SK-N-SH (cell line): ENCODE measurements around the gene ASB8. TPM values are rescaled to one million over a fixed set of nuclear protein-coding genes. Genes with fewer than 3 reads are reported as not detected.
"Not testable (repeated sequence)": the region's sequence is repeated elsewhere in the genome, so short reads cannot be mapped to it uniquely, and the experiment has no call there.

ENCODE experiments used
- CTCF ChIA-PET: fragments of 300-600, 350-600 bp; formaldehyde crosslinking; extraction: SDS; loops from one replicate; lab custom pipeline; 2021; lab: Yijun Ruan, JAX
- POLR2A ChIA-PET: fragments of 350-600 bp; sonication (Branson Sonifier 250); formaldehyde crosslinking; extraction: SDS; loops from one replicate; lab custom pipeline; 2020; ENCODE audit warnings: antibody characterized with exemption, inconsistent platforms; lab: Yijun Ruan, JAX
- DNase-seq: peaks from one replicate; pipeline ENCODE4 v3.0.0; 2012
- H2AFZ ChIP-seq: fragments of 200-600 bp; sonication (generic); 2 replicates; pipeline ENCODE4 v1.8.1; 2016; ENCODE audit warnings: antibody characterized with exemption, mild to moderate bottlenecking, low read depth
- H3F3A ChIP-seq: fragments of 200-600 bp; sonication (generic); replicated peaks from 2 replicates; pipeline ENCODE3; 2016; ENCODE audit warnings: antibody characterized with exemption, mild to moderate bottlenecking; ENCODE audit not compliant: insufficient read depth
- H3K27ac ChIP-seq, 2 experiments: fragments of 200-500 bp in 1 of 2; fragments of 200-600 bp in 1 of 2; sonication (Bioruptor generic) in 1 of 2; sonication (generic), shearing (Covaris generic) in 1 of 2; 2 replicates each; pipeline versions ENCODE4 v1.5.1 to v1.6.1; 2014 to 2016; ENCODE audit warnings: low read depth in 2 of 2, inconsistent platforms in 1 of 2, low read length in 1 of 2, mild to moderate bottlenecking in 1 of 2, mixed read lengths in 1 of 2
- H3K27me3 ChIP-seq: fragments of 200-600 bp; sonication (generic), shearing (Covaris generic); 2 replicates; pipeline ENCODE4 v1.6.1; 2016; ENCODE audit warnings: mixed run types; ENCODE audit not compliant: insufficient read depth
- H3K36me3 ChIP-seq, 2 experiments: fragments of 200-500 bp in 1 of 2; fragments of 200-600 bp in 1 of 2; sonication (Bioruptor generic) in 1 of 2; sonication (generic) in 1 of 2; replicated peaks in 1 of 2; 2 replicates each; pipeline versions ENCODE3 to v1.5.1; 2014 to 2016; ENCODE audit warnings: low read length in 1 of 2, mild to moderate bottlenecking in 1 of 2; ENCODE audit not compliant: insufficient read depth in 2 of 2, control insufficient read depth in 1 of 2
- H3K4me1 ChIP-seq, 2 experiments: fragments of 200-500 bp in 1 of 2; fragments of 200-600 bp in 1 of 2; sonication (Bioruptor generic) in 1 of 2; sonication (generic), shearing (Covaris generic) in 1 of 2; 2 replicates each; pipeline versions ENCODE4 v1.5.1 to v1.6.1; 2014 to 2016; ENCODE audit warnings: low read depth in 1 of 2, low read length in 1 of 2, mixed run types in 1 of 2; ENCODE audit not compliant: insufficient read depth in 2 of 2, control insufficient read depth in 1 of 2
- H3K4me2 ChIP-seq: fragments of 200-600 bp; sonication (generic), shearing (Covaris generic); 2 replicates; pipeline ENCODE4 v1.6.1; 2017; ENCODE audit warnings: mixed run types
- H3K4me3 ChIP-seq, 2 experiments: fragments of 200-500 bp in 1 of 2; fragments of 200-600 bp in 1 of 2; sonication (Bioruptor generic) in 1 of 2; sonication (generic), shearing (Covaris generic) in 1 of 2; 2 replicates each; pipeline versions ENCODE4 v1.5.1 to v1.8.1; 2014 to 2016; ENCODE audit warnings: low read depth in 2 of 2, inconsistent platforms in 1 of 2, low read length in 1 of 2, mild to moderate bottlenecking in 1 of 2, mixed read lengths in 1 of 2, moderate library complexity in 1 of 2
- H3K79me2 ChIP-seq: fragments of 200-600 bp; sonication (generic); 2 replicates; pipeline ENCODE4 v1.8.1; 2017; ENCODE audit warnings: mild to moderate bottlenecking; ENCODE audit not compliant: insufficient read depth
- H3K9ac ChIP-seq: fragments of 200-600 bp; sonication (generic); 2 replicates; pipeline ENCODE4 v1.6.1; 2017; ENCODE audit warnings: mixed run types
- H3K9me2 ChIP-seq: fragments of 200-600 bp; sonication (generic); 2 replicates; pipeline ENCODE4 v1.6.1; 2017; ENCODE audit warnings: mixed run types
- H3K9me3 ChIP-seq: fragments of 200-600 bp; sonication (generic); 2 replicates; pipeline ENCODE4 v1.6.1; 2017; ENCODE audit warnings: mixed run types, mild to moderate bottlenecking, moderate library complexity
- H4K20me1 ChIP-seq: fragments of 200-600 bp; sonication (generic); 2 replicates; pipeline ENCODE4 v1.6.1; 2017; ENCODE audit warnings: mild to moderate bottlenecking, mixed run types; ENCODE audit not compliant: insufficient read depth
- ELF1 ChIP-seq: IDR thresholded peaks from 2 replicates; pipeline ENCODE4 v1.4.0; 2012
- EZH2phosphoT487 ChIP-seq: fragments of 200-600 bp; sonication (generic); IDR thresholded peaks from 2 replicates; pipeline ENCODE4 v1.6.1; 2017; ENCODE audit warnings: low read depth, mixed run types, mild to moderate bottlenecking, antibody characterized with exemption, moderate library complexity, borderline replicate concordance
- FOXJ3 ChIP-seq: sonication (generic); formaldehyde crosslinking; IDR thresholded peaks from 2 replicates; pipeline ENCODE4 v1.5.1; 2020; ENCODE audit warnings: mild to moderate bottlenecking, missing genetic modification reagents
- FOXM1 ChIP-seq: IDR thresholded peaks from 2 replicates; pipeline ENCODE4 v1.4.0; 2012; ENCODE audit warnings: low read depth, mild to moderate bottlenecking
- GABPA ChIP-seq: IDR thresholded peaks from 2 replicates; pipeline ENCODE4 v1.4.0; 2012; ENCODE audit warnings: low read depth, mild to moderate bottlenecking
- GATA2 ChIP-seq: sonication (generic); formaldehyde crosslinking; IDR thresholded peaks from 2 replicates; pipeline ENCODE4 v1.5.0; 2020; ENCODE audit warnings: mild to moderate bottlenecking, missing genetic modification reagents
- IRF3 ChIP-seq: fragments of 150-350 bp; IDR thresholded peaks from 2 replicates; pipeline ENCODE4 v1.6.1; 2016; ENCODE audit warnings: mild to moderate bottlenecking, low read depth, low read length
- JUND ChIP-seq: IDR thresholded peaks from 2 replicates; pipeline ENCODE4 v1.4.0; 2012
- MAX ChIP-seq: IDR thresholded peaks from 2 replicates; pipeline ENCODE4 v1.4.0; 2012; ENCODE audit warnings: low read depth
- MXI1 ChIP-seq: IDR thresholded peaks from 2 replicates; pipeline ENCODE4 v1.6.1; 2012; ENCODE audit warnings: mild to moderate bottlenecking, low read depth, low read length, improper control_type of control experiment
- NFIC ChIP-seq: IDR thresholded peaks from 2 replicates; pipeline ENCODE4 v1.4.0; 2012; ENCODE audit warnings: borderline replicate concordance
- PBX3 ChIP-seq: IDR thresholded peaks from 2 replicates; pipeline ENCODE4; 2012
- RAD21 ChIP-seq: IDR thresholded peaks from 2 replicates; pipeline ENCODE4 v1.6.1; 2012; ENCODE audit warnings: mild to moderate bottlenecking, low read length
- RCOR1 ChIP-seq: fragments of 150-350 bp; IDR thresholded peaks from 2 replicates; pipeline ENCODE4 v1.6.1; 2017; ENCODE audit warnings: antibody characterized with exemption, low read length
- RXRA ChIP-seq: IDR thresholded peaks from 2 replicates; pipeline ENCODE4 v1.4.0; 2012; ENCODE audit warnings: low read depth, mild to moderate bottlenecking, borderline replicate concordance
- SIN3A ChIP-seq: IDR thresholded peaks from 2 replicates; pipeline ENCODE4 v1.6.1; 2012; ENCODE audit warnings: low read depth, mild to moderate bottlenecking, low read length, moderate library complexity, borderline replicate concordance
- USF1 ChIP-seq: IDR thresholded peaks from 2 replicates; pipeline ENCODE4 v1.4.0; 2012; ENCODE audit warnings: low read depth, borderline replicate concordance
- YY1 ChIP-seq: IDR thresholded peaks from 2 replicates; pipeline ENCODE4 v1.4.0; 2012; ENCODE audit warnings: low read depth, mild to moderate bottlenecking
- WGBS: methylation state at CpG from one replicate; pipeline ENCODE4 v1.1.6; 2017; ENCODE audit warnings: low lambda C conversion rate; 5-methylcytosine and 5-hydroxymethylcytosine counted together
- polyA plus RNA-seq, 3 experiments: library from polyadenylated mRNA; depleted of rRNA; stranded (reverse); fragments of >200 nt; gene quantifications; 2 replicates each; pipeline ENCODE4 v1.2.3, GENCODE V29; 2012

Gene ASB8
- polyA plus RNA-seq, 1 of the 3 experiments (the other 2 are of a cell fraction): 13.8 TPM

- Histone ChIP-seq H3K36me3 (no peaks in the 10 kb centered on the region), H3K9ac (no peak overlapping the region), H3K9me3 (no peaks in the 10 kb centered on the region), H3K27ac (no peak overlapping the region), H3K9me2 (no peaks in the 10 kb centered on the region), H4K20me1 (no peaks in the 10 kb centered on the region), H3K4me1 (peaks cover 6 to 7% of the 10 kb centered on the region in 2 experiments; a peak in 3 of 4 replicates), H3K79me2 (peaks cover 17% of the 10 kb centered on the region), H3K4me3 (no peak overlapping the region), H2AFZ (no peak overlapping the region), H3K4me2 (no peak overlapping the region), H3F3A (no peaks in the 10 kb centered on the region), H3K27me3 (peaks cover 16% of the 10 kb centered on the region; the same call in 1 of the 2 replicates)
- WGBS: 92% methylated on average over 1 of the region's 1 CpG
- no peak for DNase-seq
- TF ChIP-seq GABPA: no peak
- no peak for TF ChIP-seq IRF3
- no peak for TF ChIP-seq MAX
- no peak for TF ChIP-seq EZH2phosphoT487
- TF ChIP-seq JUND: no peak
- TF ChIP-seq YY1: no peak
- TF ChIP-seq FOXM1: no peak
- no peak for TF ChIP-seq RXRA
- TF ChIP-seq ELF1: no peak
- TF ChIP-seq NFIC: no peak
- TF ChIP-seq RCOR1: no peak
- TF ChIP-seq FOXJ3 (CRISPR knock-in tag): no peak
- no peak for TF ChIP-seq USF1
- TF ChIP-seq GATA2: no peak
- no peak for TF ChIP-seq SIN3A
- TF ChIP-seq PBX3: no peak
- no peak for TF ChIP-seq RAD21
- TF ChIP-seq MXI1: no peak
- POLR2A ChIA-PET: no interaction called here
- CTCF ChIA-PET: no interaction called here
These were observed 41.4 kb downstream of the ASB8 start for GRCh38 chr12:48115957-48116356.

GRCh38 chr12:48111312-48111693, 46.0 kb downstream of the ASB8 start:
- H3K4me1 ChIP-seq, CTCF ChIA-PET, DNase-seq, H3K9me2 ChIP-seq, H3K4me2 ChIP-seq, H4K20me1 ChIP-seq, H3K36me3 ChIP-seq, H3K4me3 ChIP-seq, H3F3A ChIP-seq, H3K79me2 ChIP-seq, H3K27ac ChIP-seq, H3K9ac ChIP-seq, POLR2A ChIA-PET, H2AFZ ChIP-seq, H3K9me3 ChIP-seq: not testable (repeated sequence)
- WGBS: 83% methylated on average over 5 of the region's 5 CpGs
- peaks cover 16% of the 10 kb centered on the region; the same call in 1 of the 2 replicates for H3K27me3 ChIP-seq
